Lower leg skin (tissue), 4 donors: ENCODE data around the gene CNNM2. TPM values are rescaled to one million over a fixed set of nuclear protein-coding genes. Genes with fewer than 3 reads are reported as not detected.
A peak's percentile ranks its signal among the peaks of the same experiment; 100 is the strongest.
"Not testable (repeated sequence)": the region's sequence is repeated elsewhere in the genome, so short reads cannot be mapped to it uniquely, and the experiment has no call there.

Source experiments
- DNase-seq, 2 donors: peaks; one replicate each; pipeline ENCODE4 v3.0.0-alpha.2; 2019; ENCODE audit warnings: low spot score in 2 of 2
- H3K4me3 ChIP-seq: fragments of 200-600 bp; sonication (generic); 2 replicates; pipeline ENCODE4 v1.5.1; 2017; ENCODE audit warnings: mild to moderate bottlenecking, low read depth; ENCODE audit not compliant: poor library complexity, severe bottlenecking
- POLR2A ChIP-seq, 2 donors: fragments of 450-650 bp; IDR thresholded peaks; one replicate each; pipeline ENCODE4 v1.6.1; 2016 to 2017; ENCODE audit warnings: antibody characterized with exemption in 2 of 2, mild to moderate bottlenecking in 1 of 2, moderate library complexity in 1 of 2
- WGBS, 2 donors: methylation state at CpG; one replicate each; pipeline ENCODE4 v1.1.5; 2018; 5-methylcytosine and 5-hydroxymethylcytosine counted together
- intact Hi-C: fragments of 100-400 bp; cut with DNase I; formaldehyde crosslinking; loops from one replicate; pipeline ENCODE4 v1.15.0; 2023; ENCODE audit warnings: low total_unique reads
- total RNA-seq, 4 donors: library from RNA; depleted of rRNA; stranded (reverse); fragments of >200 nt; gene quantifications; one replicate each; pipeline ENCODE4 v1.1.0, GENCODE V29; 2016
- TF ChIP-seq, protein P1 (sequence below), 3 donors: fragments of 450-650 bp; IDR thresholded peaks; one replicate each; pipeline ENCODE4 v1.5.1; 2016; ENCODE audit warnings: antibody characterized with exemption in 3 of 3, mild to moderate bottlenecking in 3 of 3, moderate library complexity in 2 of 3

CNNM2 gene
- total RNA-seq, 4 donors from 2014 or later = 9.6 to 21.9 (median 14.5) TPM

DNA sequence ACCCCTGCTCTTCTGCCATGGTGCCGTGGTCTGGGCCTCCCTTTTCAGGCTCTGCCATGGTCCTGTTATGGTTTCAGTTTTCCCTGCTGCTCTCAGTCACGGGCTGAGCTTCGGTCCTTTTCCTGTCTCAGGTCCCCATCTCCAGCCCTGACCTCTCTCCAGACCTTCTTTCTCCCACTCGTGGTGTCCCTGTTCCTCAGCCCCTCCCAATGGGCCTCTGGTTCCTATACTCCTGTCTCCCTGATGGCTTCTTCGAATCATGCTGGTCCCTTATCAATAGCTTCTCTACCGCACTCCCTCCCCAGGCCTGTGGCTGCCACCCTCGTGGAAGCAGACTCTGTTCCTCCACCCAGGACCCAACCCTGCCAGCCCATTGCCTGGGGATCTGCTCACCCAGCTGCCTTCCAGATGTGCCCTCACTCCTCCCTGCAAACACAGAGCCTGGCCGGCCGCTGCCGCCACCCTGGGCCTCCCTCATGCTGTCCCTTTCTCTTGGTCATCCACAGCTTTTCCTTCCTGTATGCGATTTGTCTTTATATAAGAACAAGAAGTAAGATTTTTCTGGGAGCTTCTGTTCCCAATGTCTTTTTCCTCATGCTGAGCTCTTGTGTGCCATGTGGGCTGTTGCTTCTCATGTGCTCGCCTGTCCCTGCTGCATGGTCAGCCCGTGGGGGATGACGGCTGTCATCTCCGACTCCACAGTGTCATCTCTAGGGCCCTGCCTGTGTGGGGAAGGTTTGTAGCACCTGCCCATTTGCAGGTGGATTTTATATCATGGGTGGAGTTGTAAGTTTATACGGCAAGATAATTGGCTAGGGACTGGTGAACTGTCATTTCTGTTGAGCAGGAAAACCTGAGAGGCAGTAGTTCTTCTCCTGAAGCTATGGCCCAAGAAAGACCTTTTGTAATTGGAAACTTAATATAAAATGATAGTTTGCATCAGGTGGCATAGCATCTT is 148.3 kb downstream of the CNNM2 start:
- intact Hi-C loops = loop anchor here (5.0 kb wide), 2 partner anchors 149 to 176 kb away; partner anchors contain the start of gene CNNM2
- no peak for TF ChIP-seq POLR2A (IDR thresholded peaks at IDR 0.05)
- TF ChIP-seq, protein P1, sequence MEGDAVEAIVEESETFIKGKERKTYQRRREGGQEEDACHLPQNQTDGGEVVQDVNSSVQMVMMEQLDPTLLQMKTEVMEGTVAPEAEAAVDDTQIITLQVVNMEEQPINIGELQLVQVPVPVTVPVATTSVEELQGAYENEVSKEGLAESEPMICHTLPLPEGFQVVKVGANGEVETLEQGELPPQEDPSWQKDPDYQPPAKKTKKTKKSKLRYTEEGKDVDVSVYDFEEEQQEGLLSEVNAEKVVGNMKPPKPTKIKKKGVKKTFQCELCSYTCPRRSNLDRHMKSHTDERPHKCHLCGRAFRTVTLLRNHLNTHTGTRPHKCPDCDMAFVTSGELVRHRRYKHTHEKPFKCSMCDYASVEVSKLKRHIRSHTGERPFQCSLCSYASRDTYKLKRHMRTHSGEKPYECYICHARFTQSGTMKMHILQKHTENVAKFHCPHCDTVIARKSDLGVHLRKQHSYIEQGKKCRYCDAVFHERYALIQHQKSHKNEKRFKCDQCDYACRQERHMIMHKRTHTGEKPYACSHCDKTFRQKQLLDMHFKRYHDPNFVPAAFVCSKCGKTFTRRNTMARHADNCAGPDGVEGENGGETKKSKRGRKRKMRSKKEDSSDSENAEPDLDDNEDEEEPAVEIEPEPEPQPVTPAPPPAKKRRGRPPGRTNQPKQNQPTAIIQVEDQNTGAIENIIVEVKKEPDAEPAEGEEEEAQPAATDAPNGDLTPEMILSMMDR (IDR thresholded peaks at IDR 0.05) = no peak
- WGBS, 2 donors = 80 to 88% methylated on average over 16 of the region's 16 CpGs
- H3K4me3 ChIP-seq = no peak overlapping the region
- peak in 1 of 2 donors; percentile 72 for DNase-seq

- intact Hi-C loops = loop anchor here (5.0 kb wide), 2 partner anchors 150 to 175 kb away; partner anchors contain the start of gene CNNM2
- DNase-seq = peak in 1 of 2 donors; percentile 72
- whole genome bisulfite sequencing, 2 donors = 95 to 97% methylated on average over 4 of the region's 4 CpGs
Measured at GRCh38 chr10:103067099-103067477, 149.0 kb downstream of the CNNM2 start.

GRCh38 chr10:103067484-103067883 is 149.4 kb downstream of the CNNM2 start:
- intact Hi-C loops = loop anchor here (5.0 kb wide), 2 partner anchors 150 to 175 kb away; partner anchors contain the start of gene CNNM2
- no peak for DNase-seq
- TF ChIP-seq, protein P1 (IDR thresholded peaks at IDR 0.05) = no peak
- no peak for TF ChIP-seq POLR2A (IDR thresholded peaks at IDR 0.05)
- 93 to 96% methylated on average over 2 of the region's 2 CpGs for WGBS, 2 donors
- H3K4me3 ChIP-seq = no peak overlapping the region

More at GRCh38 chr10:103067099-103067477, 149.0 kb downstream of the CNNM2 start:
- H3K4me3 ChIP-seq = not testable (repeated sequence)

DNA sequence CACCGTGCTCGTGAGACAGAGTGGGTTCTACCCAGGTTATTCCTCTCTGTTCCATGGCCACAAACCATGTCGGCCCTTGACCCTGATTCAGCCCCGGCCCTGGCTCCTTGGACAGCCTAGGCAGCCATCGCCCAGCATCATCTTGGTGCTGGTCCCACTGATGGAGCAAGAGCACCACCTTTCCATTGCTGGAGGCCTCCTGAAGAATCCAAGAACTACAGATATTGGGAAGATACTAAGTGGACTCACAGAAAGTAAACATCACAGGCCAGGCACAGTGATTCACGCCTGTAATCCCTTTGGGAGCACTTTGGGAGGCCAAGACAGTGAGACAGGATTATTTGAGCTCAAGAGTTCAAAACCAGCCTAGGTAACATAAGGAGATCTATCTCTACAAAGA is 149.9 kb downstream of the CNNM2 start:
- intact Hi-C loops = loop anchor here (5.0 kb wide), 2 partner anchors 151 to 174 kb away; partner anchors contain the start of gene CNNM2
- WGBS, 2 donors = 88 to 89% methylated on average over 6 of the region's 6 CpGs
- no peak overlapping the region for H3K4me3 ChIP-seq
- no peak for TF ChIP-seq POLR2A (IDR thresholded peaks at IDR 0.05)
- TF ChIP-seq, protein P1 (IDR thresholded peaks at IDR 0.05) = no peak
- peak in 1 of 2 donors; percentile 82 for DNase-seq

DNA sequence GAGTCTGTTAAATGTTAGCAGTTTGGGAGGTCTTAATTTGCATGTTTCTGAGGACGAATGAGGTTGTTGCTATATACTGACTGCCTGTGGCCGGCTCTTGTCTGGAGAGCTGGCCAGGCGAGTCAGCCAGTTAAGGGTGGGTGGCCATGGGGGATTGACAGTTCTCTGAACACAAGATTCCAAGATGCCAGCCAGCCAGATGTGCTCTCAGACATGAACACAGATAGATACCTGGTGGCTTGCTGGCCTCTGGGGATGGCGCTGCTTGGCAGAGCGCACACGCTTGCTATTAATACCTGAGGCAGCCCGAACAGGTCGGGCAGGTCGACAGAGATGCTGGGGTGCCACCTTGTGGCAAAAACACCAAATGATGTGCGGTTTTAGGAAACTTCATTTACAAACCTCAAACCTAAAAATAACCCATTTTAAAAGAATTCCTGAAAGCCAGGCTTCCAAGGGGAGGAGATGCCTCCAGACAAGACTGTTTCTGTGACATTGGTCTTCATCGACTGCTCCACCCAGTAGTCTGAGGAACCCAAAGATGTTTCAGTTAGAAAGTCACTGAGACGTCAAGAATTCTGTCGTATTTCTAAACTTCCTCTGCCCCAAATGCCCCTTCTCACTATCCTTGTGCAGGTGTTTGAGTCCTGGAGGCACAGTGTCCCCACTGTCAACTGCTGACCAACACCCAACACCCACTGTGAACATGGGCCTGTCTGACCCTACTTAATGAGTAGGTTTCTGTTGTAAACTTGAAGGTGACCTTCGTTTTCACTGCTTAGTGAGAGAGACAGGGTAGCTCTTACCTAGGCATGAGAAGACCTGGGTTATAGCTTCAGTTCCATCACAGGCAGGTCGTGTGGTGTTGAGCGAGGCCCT is 151.6 kb downstream of the CNNM2 start:
- 46% methylated on average over 16 of the region's 16 CpGs for WGBS, 2 donors
- TF ChIP-seq POLR2A (IDR thresholded peaks at IDR 0.05) = no peak
- TF ChIP-seq, protein P1 (IDR thresholded peaks at IDR 0.05) = no peak
- H3K4me3 ChIP-seq = no peak overlapping the region
- intact Hi-C loops = loop anchor here (5.0 kb wide), 2 partner anchors 152 to 173 kb away; partner anchors contain the start of gene CNNM2
- DNase-seq = peak; percentile 28 to 90
